Measurements from ENCODE around the gene ARHGDIG. TPM values are rescaled to one million over a fixed set of nuclear protein-coding genes. Genes with fewer than 3 reads are reported as not detected.

The ARHGDIG gene
- total RNA-seq, 1 donor from 2014 or later = not detected

- Histone ChIP-seq H3K9me3 (no peaks in the 10 kb centered on the region), H3K27ac (no peak overlapping the region), H3K27me3 (no peaks in the 10 kb centered on the region), H3K36me3 (peaks cover 57 to 77% of the 10 kb centered on the region in 2 donors), H3K4me1 (no peaks in the 10 kb centered on the region), H3K4me3 (no peak overlapping the region)
- no peak for TF ChIP-seq CTCF (IDR thresholded peaks at IDR 0.05)
- DNase-seq (ENCODE audit: low spot score in 2 of 2) = no peak
- intact Hi-C loops (cut with DNase I) = no loop called here
Measured at GRCh38 chr16:259814-260253, 20.6 kb upstream of the ARHGDIG start.

GRCh38 chr16:260326-260725 lies 20.1 kb upstream of the ARHGDIG start:
- Histone ChIP-seq H3K9me3 (no peaks in the 10 kb centered on the region), H3K27me3 (no peaks in the 10 kb centered on the region), H3K4me1 (no peaks in the 10 kb centered on the region), H3K4me3 (no peak overlapping the region), H3K36me3 (peaks cover 56 to 78% of the 10 kb centered on the region in 2 donors), H3K27ac (no peak overlapping the region)
- intact Hi-C loops (cut with DNase I) = no loop called here
- TF ChIP-seq CTCF (IDR thresholded peaks at IDR 0.05) = no peak
- no peak for DNase-seq (ENCODE audit: low spot score in 2 of 2)

GRCh38 chr16:261031-261691 lies 19.2 kb upstream of the ARHGDIG start:
- H3K27me3 ChIP-seq = no peaks in the 10 kb centered on the region
- intact Hi-C loops (cut with DNase I) = no loop called here
- no peak overlapping the region for H3K4me3 ChIP-seq
- DNase-seq (ENCODE audit: low spot score in 2 of 2) = no peak
- peaks cover 53 to 72% of the 10 kb centered on the region in 2 donors for H3K36me3 ChIP-seq
- no peak overlapping the region for H3K27ac ChIP-seq
- H3K4me1 ChIP-seq = no peaks in the 10 kb centered on the region
- TF ChIP-seq CTCF (IDR thresholded peaks at IDR 0.05) = no peak
- H3K9me3 ChIP-seq = no peaks in the 10 kb centered on the region

GRCh38 chr16:262121-262745 lies 18.2 kb upstream of the ARHGDIG start:
- intact Hi-C loops (cut with DNase I) = no loop called here
- no peaks in the 10 kb centered on the region for H3K27me3 ChIP-seq
- DNase-seq (ENCODE audit: low spot score in 2 of 2) = no peak
- no peak overlapping the region for H3K4me3 ChIP-seq
- TF ChIP-seq CTCF (IDR thresholded peaks at IDR 0.05) = no peak
- no peaks in the 10 kb centered on the region for H3K9me3 ChIP-seq
- no peaks in the 10 kb centered on the region for H3K4me1 ChIP-seq
- H3K36me3 ChIP-seq = peaks cover 53 to 70% of the 10 kb centered on the region in 2 donors
- no peak overlapping the region for H3K27ac ChIP-seq

GRCh38 chr16:263182-263774 lies 17.1 kb upstream of the ARHGDIG start:
- no peak overlapping the region for H3K4me3 ChIP-seq
- no peak for TF ChIP-seq CTCF (IDR thresholded peaks at IDR 0.05)

More at GRCh38 chr16:263182-263774, 17.1 kb upstream of the ARHGDIG start:
- Histone ChIP-seq H3K9me3 (no peaks in the 10 kb centered on the region), H3K36me3 (peaks cover 53 to 70% of the 10 kb centered on the region in 2 donors), H3K27me3 (no peaks in the 10 kb centered on the region), H3K4me1 (no peaks in the 10 kb centered on the region), H3K27ac (no peak overlapping the region)
- intact Hi-C loops (cut with DNase I) = no loop called here
- DNase-seq (ENCODE audit: low spot score in 2 of 2) = no peak
